ENCODE results near the gene SP140L. TPM values are rescaled to one million over a fixed set of nuclear protein-coding genes. Genes with fewer than 3 reads are reported as not detected.

The SP140L gene
- total and polyA plus RNA-seq, 2 donors: 11.9 to 26.5 TPM

DNA sequence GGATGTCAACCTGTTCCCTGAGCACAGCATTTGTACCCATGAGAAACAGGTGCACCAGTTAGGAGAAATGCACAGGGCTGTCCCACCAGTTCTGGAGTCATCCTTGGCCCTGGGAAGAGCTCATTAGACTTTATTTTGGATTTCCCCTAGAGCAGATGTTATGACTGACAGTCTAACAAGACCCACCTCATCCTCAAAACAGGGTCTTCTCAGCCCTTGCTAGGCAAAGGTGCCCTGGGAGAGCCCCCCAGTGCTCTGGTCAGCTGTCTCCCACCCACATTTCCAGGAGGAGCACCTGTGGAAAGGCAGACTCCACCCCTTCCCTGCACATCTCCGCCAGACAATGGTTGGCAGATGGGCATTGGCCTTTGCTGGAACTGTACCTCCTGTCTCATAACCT is 83.3 kb downstream of the SP140L start:
- H3K36me3 ChIP-seq (ENCODE audit: control insufficient read depth in 2 of 2, insufficient read depth in 2 of 2, low read length in 1 of 2): no peaks in the 10 kb centered on the region
- peaks cover 0 to 2% of the 10 kb centered on the region in 2 donors for H3K27me3 ChIP-seq (ENCODE audit: control insufficient read depth in 2 of 2, insufficient read depth in 1 of 2, low read length in 1 of 2)
- no peak overlapping the region for H3K4me3 ChIP-seq (ENCODE audit: low read length in 2 of 2)
- peaks cover 12 to 18% of the 10 kb centered on the region in 2 donors for H3K4me1 ChIP-seq (ENCODE audit: control insufficient read depth in 2 of 2, insufficient read depth in 2 of 2, low read length in 2 of 2)
- no peaks in the 10 kb centered on the region for H3K9me3 ChIP-seq (ENCODE audit: control insufficient read depth in 2 of 2, insufficient read depth in 1 of 2, low read length in 1 of 2)
- H3K27ac ChIP-seq (ENCODE audit: low read depth in 1 of 2, low read length in 1 of 2): no peak overlapping the region
- no peak for DNase-seq (ENCODE audit: low read depth in 6 of 9, low spot score in 9 of 9)
- 97% methylated on average over 1 of the region's 1 CpG for WGBS

DNA sequence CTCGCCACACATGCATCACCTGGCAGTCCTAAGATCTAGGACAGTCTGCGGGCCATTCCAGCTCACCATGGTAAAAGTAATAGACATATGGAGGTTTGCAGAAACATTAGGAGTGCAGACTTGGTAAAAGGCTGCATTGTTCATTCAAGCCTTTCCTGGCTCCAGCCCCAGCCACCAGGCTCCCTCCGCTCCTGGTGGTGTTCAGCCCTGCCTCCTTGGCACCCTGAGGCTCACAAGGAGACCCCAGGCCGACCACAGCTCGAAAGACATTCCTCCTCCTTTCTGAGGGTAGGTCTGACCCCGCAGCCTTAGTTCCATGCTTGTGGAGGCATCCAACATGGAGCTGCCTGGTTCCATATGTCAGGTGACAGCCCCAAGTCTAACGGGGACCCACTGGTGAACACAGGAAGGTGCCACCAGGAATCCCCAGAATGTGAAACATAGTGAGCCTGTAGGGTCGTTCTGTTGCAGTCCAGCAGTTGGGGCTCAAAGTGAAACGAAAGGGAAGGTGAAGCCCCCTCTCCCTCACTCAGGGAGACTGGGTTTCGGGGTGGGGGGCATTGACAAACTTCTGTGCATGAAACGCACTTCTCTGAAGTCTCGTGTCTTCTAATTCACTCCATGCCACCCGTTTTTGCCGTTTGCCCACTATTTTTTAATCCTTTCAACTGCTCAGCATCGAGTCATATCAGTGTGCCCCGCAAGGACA is 84.0 kb downstream of the SP140L start:
- no peaks in the 10 kb centered on the region for H3K9me3 ChIP-seq (ENCODE audit: control insufficient read depth in 2 of 2, insufficient read depth in 1 of 2, low read length in 1 of 2)
- DNase-seq (ENCODE audit: low read depth in 6 of 9, low spot score in 9 of 9): peak in 1 of 9 donors; percentile 15
- peak overlapping the region; percentile 57 to 66 for H3K4me3 ChIP-seq (ENCODE audit: low read length in 2 of 2)
- H3K27ac ChIP-seq (ENCODE audit: low read depth in 1 of 2, low read length in 1 of 2): peak overlapping the region; percentile 82 to 88
- H3K36me3 ChIP-seq (ENCODE audit: control insufficient read depth in 2 of 2, insufficient read depth in 2 of 2, low read length in 1 of 2): no peaks in the 10 kb centered on the region
- H3K4me1 ChIP-seq (ENCODE audit: control insufficient read depth in 2 of 2, insufficient read depth in 2 of 2, low read length in 2 of 2): peaks cover 17 to 25% of the 10 kb centered on the region in 2 donors
- WGBS: 39% methylated on average over 16 of the region's 16 CpGs
- peaks cover 0 to 2% of the 10 kb centered on the region in 2 donors for H3K27me3 ChIP-seq (ENCODE audit: control insufficient read depth in 2 of 2, insufficient read depth in 1 of 2, low read length in 1 of 2)

DNA sequence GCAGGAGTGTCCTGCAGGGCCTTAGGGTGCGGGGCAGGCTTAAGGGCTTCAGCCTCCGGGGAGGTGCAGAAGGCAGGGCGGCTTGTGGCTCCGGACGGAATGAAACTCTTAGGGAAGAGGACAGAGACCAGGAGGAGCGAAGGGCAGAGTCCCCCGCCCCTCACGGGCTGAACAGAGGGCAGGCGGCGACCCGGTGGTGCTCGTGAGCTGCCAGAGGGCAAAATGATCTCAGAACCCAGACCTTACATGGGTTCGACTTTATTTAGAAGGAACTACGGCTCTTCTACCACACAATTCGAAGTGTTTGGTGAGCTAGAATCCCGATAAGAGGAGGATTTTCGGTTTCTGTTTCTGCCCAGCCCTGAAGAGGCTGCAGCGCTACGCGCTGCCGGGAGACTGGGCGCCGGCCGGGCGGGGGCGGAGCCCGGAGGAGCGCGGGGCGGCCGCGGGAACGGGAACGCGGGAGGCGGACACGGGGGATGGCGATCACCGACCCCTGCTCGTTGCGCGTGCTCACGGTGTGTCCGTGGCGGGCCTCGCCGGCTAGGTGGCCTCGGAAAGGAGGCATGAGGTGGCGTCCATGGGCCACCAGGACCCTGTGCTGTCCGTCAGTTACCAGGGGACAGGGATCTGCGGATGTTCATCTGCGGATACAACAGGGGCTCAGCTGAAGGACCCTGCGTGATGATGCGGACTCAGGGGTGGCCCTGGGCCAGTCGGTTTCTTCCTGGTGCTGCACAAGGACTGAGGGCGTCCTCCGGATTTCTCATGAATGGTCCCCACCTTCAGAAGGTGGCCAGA is 84.8 kb downstream of the SP140L start:
- WGBS: 3% methylated on average over 57 of the region's 57 CpGs
- peak overlapping the region; percentile 57 to 66 for H3K4me3 ChIP-seq (ENCODE audit: low read length in 2 of 2)
- H3K27ac ChIP-seq (ENCODE audit: low read depth in 1 of 2, low read length in 1 of 2): peak overlapping the region; percentile 82 to 88
- no peaks in the 10 kb centered on the region for H3K9me3 ChIP-seq (ENCODE audit: control insufficient read depth in 2 of 2, insufficient read depth in 1 of 2, low read length in 1 of 2)
- DNase-seq (ENCODE audit: low read depth in 6 of 9, low spot score in 9 of 9): peak in 6 of 9 donors; percentile 40 to 70 (median 45)
- H3K27me3 ChIP-seq (ENCODE audit: control insufficient read depth in 2 of 2, insufficient read depth in 1 of 2, low read length in 1 of 2): peaks cover 0 to 2% of the 10 kb centered on the region in 2 donors
- H3K4me1 ChIP-seq (ENCODE audit: control insufficient read depth in 2 of 2, insufficient read depth in 2 of 2, low read length in 2 of 2): peaks cover 17 to 25% of the 10 kb centered on the region in 2 donors
- H3K36me3 ChIP-seq (ENCODE audit: control insufficient read depth in 2 of 2, insufficient read depth in 2 of 2, low read length in 1 of 2): no peaks in the 10 kb centered on the region

DNA sequence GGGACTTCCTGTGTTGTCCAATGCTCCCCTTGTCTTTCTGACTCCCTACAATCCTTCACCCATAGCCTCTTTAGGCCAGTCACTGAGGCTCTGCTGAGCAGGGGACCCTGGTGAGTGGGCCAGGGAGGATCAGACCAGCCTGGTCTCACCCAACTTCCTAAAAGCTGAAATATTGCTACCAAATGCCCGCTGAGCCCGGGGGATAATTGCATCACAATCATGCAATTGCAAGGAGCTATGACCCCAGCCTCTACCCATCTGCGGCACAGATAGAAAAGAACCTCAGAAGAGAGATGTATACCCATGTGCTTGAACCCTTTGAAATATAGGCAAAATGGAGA is 85.3 kb downstream of the SP140L start:
- peaks cover 0 to 2% of the 10 kb centered on the region in 2 donors for H3K27me3 ChIP-seq (ENCODE audit: control insufficient read depth in 2 of 2, insufficient read depth in 1 of 2, low read length in 1 of 2)
- no peaks in the 10 kb centered on the region for H3K9me3 ChIP-seq (ENCODE audit: control insufficient read depth in 2 of 2, insufficient read depth in 1 of 2, low read length in 1 of 2)
- peaks cover 17 to 25% of the 10 kb centered on the region in 2 donors for H3K4me1 ChIP-seq (ENCODE audit: control insufficient read depth in 2 of 2, insufficient read depth in 2 of 2, low read length in 2 of 2)
- WGBS: 90% methylated on average over 3 of the region's 3 CpGs
- H3K36me3 ChIP-seq (ENCODE audit: control insufficient read depth in 2 of 2, insufficient read depth in 2 of 2, low read length in 1 of 2): no peaks in the 10 kb centered on the region
- H3K4me3 ChIP-seq (ENCODE audit: low read length in 2 of 2): peak overlapping the region; percentile 57 to 66
- H3K27ac ChIP-seq (ENCODE audit: low read depth in 1 of 2, low read length in 1 of 2): peak overlapping the region in 1 of 2 donors; percentile 88
- no peak for DNase-seq (ENCODE audit: low read depth in 6 of 9, low spot score in 9 of 9)

DNA sequence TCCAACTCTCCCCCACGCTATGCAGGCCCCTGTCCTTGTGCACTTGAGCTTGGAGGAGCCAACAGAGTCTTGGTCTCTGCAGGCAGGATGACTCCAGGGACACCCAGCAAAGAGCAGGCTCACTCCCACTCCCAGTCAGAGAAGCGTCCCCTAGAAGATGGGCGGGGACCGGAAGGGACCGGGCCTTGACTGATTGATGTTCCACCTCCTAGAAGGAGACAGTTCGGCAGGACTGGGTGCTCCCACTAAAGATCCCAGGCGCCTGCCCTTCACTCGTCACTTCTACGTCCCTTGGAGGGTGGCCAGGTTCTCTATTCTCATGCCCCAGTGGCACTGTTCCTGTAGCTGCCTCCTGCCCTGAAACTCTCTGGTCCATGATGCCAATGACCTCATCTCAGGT is 85.9 kb downstream of the SP140L start:
- Histone ChIP-seq H3K9me3 (ENCODE audit: control insufficient read depth in 2 of 2, insufficient read depth in 1 of 2, low read length in 1 of 2) (no peaks in the 10 kb centered on the region), H3K27ac (ENCODE audit: low read depth in 1 of 2, low read length in 1 of 2) (no peak overlapping the region)

DNA sequence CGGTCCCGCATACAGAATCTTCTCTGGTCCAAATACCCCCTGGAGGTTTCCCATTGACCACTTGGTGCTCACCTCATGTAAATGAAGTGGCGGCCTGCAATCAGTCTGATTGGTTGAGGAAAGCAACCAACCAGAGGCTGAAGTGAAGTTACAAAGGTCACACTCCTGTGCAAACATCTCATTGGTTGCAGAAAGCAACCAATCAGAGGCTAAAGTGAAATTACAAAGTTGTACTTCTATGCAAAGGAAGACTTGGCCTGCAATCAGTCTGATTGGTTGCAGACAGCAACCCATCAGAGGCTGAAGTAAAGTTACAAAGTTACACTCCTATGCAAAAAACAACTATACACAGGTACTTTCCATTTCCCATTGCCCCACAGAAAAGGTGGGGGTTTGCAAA is 86.5 kb downstream of the SP140L start:
- no peaks in the 10 kb centered on the region for H3K36me3 ChIP-seq (ENCODE audit: control insufficient read depth in 2 of 2, insufficient read depth in 2 of 2, low read length in 1 of 2)
- no peak for DNase-seq (ENCODE audit: low read depth in 6 of 9, low spot score in 9 of 9)
- H3K27ac ChIP-seq (ENCODE audit: low read depth in 1 of 2, low read length in 1 of 2): no peak overlapping the region
- peaks cover 20 to 27% of the 10 kb centered on the region in 2 donors for H3K4me1 ChIP-seq (ENCODE audit: control insufficient read depth in 2 of 2, insufficient read depth in 2 of 2, low read length in 2 of 2)
- 96% methylated on average over 3 of the region's 3 CpGs for WGBS
- H3K4me3 ChIP-seq (ENCODE audit: low read length in 2 of 2): no peak overlapping the region
- H3K27me3 ChIP-seq (ENCODE audit: control insufficient read depth in 2 of 2, insufficient read depth in 1 of 2, low read length in 1 of 2): peaks cover 0 to 2% of the 10 kb centered on the region in 2 donors
- H3K9me3 ChIP-seq (ENCODE audit: control insufficient read depth in 2 of 2, insufficient read depth in 1 of 2, low read length in 1 of 2): no peaks in the 10 kb centered on the region

More for the DNA sequence above, 85.9 kb downstream of the SP140L start:
- H3K4me1 ChIP-seq (ENCODE audit: control insufficient read depth in 2 of 2, insufficient read depth in 2 of 2, low read length in 2 of 2): peaks cover 17 to 25% of the 10 kb centered on the region in 2 donors
- H3K36me3 ChIP-seq (ENCODE audit: control insufficient read depth in 2 of 2, insufficient read depth in 2 of 2, low read length in 1 of 2): no peaks in the 10 kb centered on the region
- H3K4me3 ChIP-seq (ENCODE audit: low read length in 2 of 2): no peak overlapping the region
- H3K27me3 ChIP-seq (ENCODE audit: control insufficient read depth in 2 of 2, insufficient read depth in 1 of 2, low read length in 1 of 2): peaks cover 0 to 2% of the 10 kb centered on the region in 2 donors
- no peak for DNase-seq (ENCODE audit: low read depth in 6 of 9, low spot score in 9 of 9)
- 98% methylated on average over 9 of the region's 9 CpGs for WGBS

DNA sequence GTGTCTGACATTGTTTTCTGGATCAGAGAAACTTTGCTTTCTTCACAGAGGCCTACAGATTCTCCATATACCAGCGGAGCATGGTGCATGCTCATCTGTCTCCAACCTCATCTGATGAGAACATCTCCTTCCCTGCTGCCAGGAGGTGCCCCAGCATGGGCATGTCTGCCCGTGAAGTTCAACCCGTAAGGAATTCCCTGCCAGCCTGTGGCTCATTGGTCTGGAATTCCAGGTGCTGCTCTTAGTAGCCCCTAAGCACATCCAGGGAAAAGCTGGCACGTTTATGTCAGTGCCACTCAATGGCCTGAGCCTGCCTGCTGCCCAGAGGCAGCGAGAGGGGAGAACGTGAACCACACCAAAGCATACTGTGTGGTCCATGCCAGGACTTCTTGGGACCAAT is 87.3 kb downstream of the SP140L start:
- H3K4me3 ChIP-seq (ENCODE audit: low read length in 2 of 2): no peak overlapping the region
- no peaks in the 10 kb centered on the region for H3K9me3 ChIP-seq (ENCODE audit: control insufficient read depth in 2 of 2, insufficient read depth in 1 of 2, low read length in 1 of 2)
- H3K27me3 ChIP-seq (ENCODE audit: control insufficient read depth in 2 of 2, insufficient read depth in 1 of 2, low read length in 1 of 2): peaks cover 0 to 2% of the 10 kb centered on the region in 2 donors
- DNase-seq (ENCODE audit: low read depth in 6 of 9, low spot score in 9 of 9): no peak
- H3K36me3 ChIP-seq (ENCODE audit: control insufficient read depth in 2 of 2, insufficient read depth in 2 of 2, low read length in 1 of 2): no peaks in the 10 kb centered on the region
- no peak overlapping the region for H3K27ac ChIP-seq (ENCODE audit: low read depth in 1 of 2, low read length in 1 of 2)
- WGBS: 98% methylated on average over 6 of the region's 6 CpGs
- peaks cover 23 to 27% of the 10 kb centered on the region in 2 donors for H3K4me1 ChIP-seq (ENCODE audit: control insufficient read depth in 2 of 2, insufficient read depth in 2 of 2, low read length in 2 of 2)

DNA sequence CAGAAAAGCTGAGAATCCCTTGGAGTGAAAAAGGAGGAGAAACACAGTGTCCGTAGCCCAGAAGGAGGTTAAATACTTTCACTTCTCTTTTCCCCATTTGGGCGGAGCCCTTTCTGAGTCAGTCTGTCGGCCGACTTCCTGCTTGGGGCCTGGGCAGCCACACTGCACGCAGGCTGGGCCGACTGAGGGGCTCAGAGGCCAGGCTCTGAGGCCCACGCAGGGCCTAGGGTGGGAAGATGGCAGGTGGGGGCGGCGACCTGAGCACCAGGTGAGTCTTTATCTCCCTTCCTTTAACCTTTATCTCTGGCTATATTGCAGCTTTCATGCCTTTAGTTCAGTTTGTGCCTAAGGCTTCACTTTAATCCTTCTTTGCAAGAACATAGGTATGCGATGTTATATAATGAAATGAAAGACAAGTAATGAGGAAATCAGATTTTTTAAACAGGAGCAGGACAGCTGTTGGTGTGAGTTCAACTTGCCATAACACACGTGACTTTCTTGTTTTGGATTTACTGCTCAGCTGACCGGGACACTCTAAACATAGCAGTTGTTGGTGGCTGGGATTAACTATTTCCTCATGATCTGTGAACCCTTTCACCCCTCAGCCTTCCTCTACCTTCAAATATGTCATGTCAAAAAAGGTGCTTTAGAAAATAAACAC is 89.2 kb downstream of the SP140L start, which contains the start of gene SP100:
TSS of gene SP100 (plus strand) at position 141 of the 661 bp plus-strand sequence. CDS start at position 237, 96 bp downstream.
- Histone ChIP-seq H3K4me1 (ENCODE audit: control insufficient read depth in 2 of 2, insufficient read depth in 2 of 2, low read length in 2 of 2) (peaks cover 21% of the 10 kb centered on the region in 2 donors), H3K9me3 (ENCODE audit: control insufficient read depth in 2 of 2, insufficient read depth in 1 of 2, low read length in 1 of 2) (no peaks in the 10 kb centered on the region), H3K27me3 (ENCODE audit: control insufficient read depth in 2 of 2, insufficient read depth in 1 of 2, low read length in 1 of 2) (peaks cover 0 to 2% of the 10 kb centered on the region in 2 donors), H3K27ac (ENCODE audit: low read depth in 1 of 2, low read length in 1 of 2) (peak within 1 kb of the TSS; percentile 87 to 95), H3K36me3 (ENCODE audit: control insufficient read depth in 2 of 2, insufficient read depth in 2 of 2, low read length in 1 of 2) (no peaks in the 10 kb centered on the region), H3K4me3 (ENCODE audit: low read length in 2 of 2) (peak within 1 kb of the TSS; percentile 59 to 77)
- under 1% methylated on average over 12 of the region's 12 CpGs for WGBS
- DNase-seq (ENCODE audit: low read depth in 6 of 9, low spot score in 9 of 9): peak; percentile 56 to 91 (median 65)

Data from thymus (tissue), 11 donors.